HG02973 (cell line): Measurements from ENCODE around the gene SVOPL.
"Not testable (repeated sequence)": the region's sequence is repeated elsewhere in the genome, so short reads cannot be mapped to it uniquely, and the experiment has no call there.

Source experiments
- ATAC-seq: cut with Tn5 transposase; IDR thresholded peaks from one replicate; pipeline ENCODE4 v1.9.1; 2021; ENCODE audit warnings: moderate library complexity; ENCODE audit not compliant: unreplicated experiment

The SVOPL gene, protein sequence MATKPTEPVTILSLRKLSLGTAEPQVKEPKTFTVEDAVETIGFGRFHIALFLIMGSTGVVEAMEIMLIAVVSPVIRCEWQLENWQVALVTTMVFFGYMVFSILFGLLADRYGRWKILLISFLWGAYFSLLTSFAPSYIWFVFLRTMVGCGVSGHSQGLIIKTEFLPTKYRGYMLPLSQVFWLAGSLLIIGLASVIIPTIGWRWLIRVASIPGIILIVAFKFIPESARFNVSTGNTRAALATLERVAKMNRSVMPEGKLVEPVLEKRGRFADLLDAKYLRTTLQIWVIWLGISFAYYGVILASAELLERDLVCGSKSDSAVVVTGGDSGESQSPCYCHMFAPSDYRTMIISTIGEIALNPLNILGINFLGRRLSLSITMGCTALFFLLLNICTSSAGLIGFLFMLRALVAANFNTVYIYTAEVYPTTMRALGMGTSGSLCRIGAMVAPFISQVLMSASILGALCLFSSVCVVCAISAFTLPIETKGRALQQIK

GRCh38 chr7:138700857-138701536, at the start of gene SVOPL:
SVOPL (minus strand) TSS chr7:138701362; CDS start chr7:138679045, 22,317 bp downstream.
- ATAC-seq: no peak

- ATAC-seq: no peak
Measured at GRCh38 chr7:138750473-138750872, 49.3 kb upstream of the SVOPL start.

DNA sequence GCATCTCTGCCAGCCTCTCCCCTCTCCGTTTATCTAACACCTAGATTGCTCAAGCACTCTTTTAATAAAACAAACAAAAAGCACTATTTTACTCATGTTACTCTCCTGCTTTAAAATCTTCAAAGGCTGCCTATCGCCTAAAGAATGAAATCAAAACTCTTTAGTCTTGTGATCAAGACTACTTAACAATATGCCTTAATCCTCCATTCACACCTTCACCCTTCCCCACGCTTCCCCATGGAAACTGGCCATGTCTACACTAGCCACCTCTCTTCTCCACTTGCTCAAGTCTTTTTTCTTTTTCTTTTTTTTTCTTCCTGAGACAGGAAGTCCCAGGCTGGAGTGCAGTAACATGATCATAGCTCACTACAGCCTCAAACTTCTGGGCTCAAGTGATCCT, 48.8 kb upstream of the SVOPL start:
- no peak for ATAC-seq

- no peak for ATAC-seq
Measured at GRCh38 chr7:138748666-138749065, 47.5 kb upstream of the SVOPL start.

- no peak for ATAC-seq
Measured at GRCh38 chr7:138746073-138746472, 44.9 kb upstream of the SVOPL start.

DNA sequence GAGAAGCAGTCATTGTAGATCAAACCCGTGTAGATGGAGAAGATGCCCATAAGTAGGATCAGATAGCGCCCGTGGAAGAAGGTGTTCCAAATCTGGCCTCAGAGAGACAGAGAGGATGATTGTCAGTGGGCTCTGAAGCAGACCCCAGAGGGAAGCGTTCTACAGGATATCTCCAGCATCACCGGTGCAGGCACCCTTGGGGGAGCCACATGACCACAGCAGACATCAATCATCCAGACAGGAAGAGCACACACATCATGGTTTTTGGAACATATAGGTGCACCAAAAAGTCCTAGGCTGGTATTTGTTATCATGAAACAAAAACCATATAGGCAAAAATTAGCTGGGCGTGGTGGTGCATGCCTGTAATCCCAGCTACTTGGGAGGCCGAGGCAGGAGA, 44.0 kb upstream of the SVOPL start:
- no peak for ATAC-seq

DNA sequence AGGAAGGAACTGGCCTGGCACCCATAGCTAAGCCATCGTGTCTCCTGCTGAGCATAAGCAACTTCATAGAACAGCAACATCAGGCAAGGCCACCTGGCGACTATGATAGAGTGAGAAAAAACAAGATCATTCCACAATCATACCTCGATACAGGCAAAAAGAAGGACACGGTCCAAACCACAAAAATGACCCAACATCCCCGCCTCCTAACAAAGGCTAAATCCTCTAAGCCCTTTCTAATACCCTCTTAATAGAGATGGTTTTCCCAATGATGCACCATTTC, 40.2 kb upstream of the SVOPL start:
- no peak for ATAC-seq

GRCh38 chr7:138739859-138740258, 38.7 kb upstream of the SVOPL start:
- ATAC-seq: no peak

DNA sequence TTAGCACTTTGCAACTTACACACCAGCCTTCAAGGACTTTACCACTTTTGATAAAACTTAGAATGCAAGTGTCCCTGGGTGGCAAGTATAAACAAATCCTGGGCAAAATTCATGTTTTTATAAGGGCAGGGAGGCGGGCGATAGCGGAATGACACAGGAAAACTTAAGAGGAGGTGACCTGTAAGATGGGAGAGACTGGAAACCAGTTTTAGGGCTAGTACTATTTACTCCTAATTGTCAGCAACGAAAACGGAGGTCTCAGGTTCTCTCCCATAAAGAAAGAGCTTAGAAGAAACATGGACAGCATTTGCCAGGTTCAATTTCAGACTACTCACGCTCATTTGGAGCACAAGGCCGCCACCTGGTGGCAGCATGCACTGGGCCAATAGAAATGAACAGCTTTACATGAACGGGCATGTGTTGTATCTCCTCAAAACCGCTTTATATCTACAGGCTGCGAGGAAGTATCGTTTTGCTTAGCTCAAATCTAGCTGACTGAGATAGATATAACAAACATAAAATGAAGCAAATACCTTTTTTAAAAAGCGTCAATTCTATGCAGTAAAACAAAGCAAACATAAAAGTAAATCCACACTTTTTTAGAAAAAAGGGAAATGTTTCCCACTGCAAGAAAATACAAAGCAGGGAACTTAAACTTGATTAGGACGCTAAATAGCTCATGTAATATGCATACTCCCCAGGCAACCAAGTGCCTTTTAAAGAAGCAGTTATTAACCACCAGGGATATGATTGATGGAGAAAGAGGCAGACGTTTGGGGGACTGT, 37.6 kb upstream of the SVOPL start:
- ATAC-seq: peak; percentile 96

DNA sequence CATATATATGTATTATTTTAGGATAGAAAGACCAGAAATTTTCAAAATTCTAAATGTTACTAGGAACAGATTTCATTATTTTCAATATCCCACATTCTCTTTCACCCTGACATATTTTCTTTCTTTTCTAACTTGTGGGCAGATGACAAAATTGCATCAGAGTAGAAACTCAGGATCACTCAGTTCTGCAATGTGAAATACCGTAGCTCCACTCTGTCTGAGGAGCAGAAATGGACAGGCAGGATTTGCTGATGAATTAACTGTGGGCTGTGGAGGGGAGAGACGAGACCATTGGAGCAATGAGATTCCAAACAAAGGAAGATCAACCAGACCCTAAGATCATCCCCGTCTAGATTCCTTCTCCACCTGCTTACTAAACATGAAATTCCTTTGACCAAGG, 37.0 kb upstream of the SVOPL start:
- no peak for ATAC-seq

- ATAC-seq: no peak
Measured at GRCh38 chr7:138735399-138735798, 34.2 kb upstream of the SVOPL start.

- ATAC-seq: not testable (repeated sequence)
Measured at GRCh38 chr7:138731733-138732132, 30.6 kb upstream of the SVOPL start.

- ATAC-seq: no peak
Measured at GRCh38 chr7:138729444-138729843, 28.3 kb upstream of the SVOPL start.

DNA sequence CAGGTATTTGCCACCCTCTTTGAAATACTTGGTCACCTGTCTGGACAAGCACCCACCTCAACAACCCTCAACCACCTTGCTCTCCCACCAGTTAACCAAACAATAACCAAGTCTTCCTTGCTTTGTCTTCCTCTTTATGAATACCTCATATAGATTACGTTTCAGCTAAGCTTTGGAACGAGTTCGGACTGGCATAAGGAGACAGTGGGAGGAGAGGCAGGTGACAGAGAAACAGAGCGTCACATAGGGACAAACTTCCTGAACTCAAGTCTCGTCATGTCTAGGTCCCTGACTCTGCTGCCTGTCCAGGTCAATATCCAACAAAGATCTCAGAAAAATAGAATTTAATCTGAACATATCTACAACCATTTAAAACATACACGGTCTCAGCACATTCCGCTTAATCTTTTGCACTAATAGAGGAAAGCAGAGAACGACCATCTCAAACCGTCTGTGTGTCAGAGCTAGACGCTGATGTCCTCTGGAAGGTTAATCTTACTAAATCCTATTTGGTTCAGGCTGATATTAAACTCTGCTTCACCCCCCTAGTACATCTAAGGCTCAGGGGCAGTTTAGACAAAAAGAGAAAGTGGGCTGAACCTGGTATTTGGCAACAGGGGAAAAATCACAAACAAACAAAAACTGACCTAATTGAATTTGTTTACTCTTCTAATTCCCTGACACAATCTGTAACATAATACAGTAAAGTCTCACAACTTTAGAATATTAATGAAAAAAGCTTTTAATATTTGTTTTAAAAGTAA, 26.4 kb upstream of the SVOPL start:
- no peak for ATAC-seq

- ATAC-seq: no peak
Measured at GRCh38 chr7:138726288-138726687, 25.1 kb upstream of the SVOPL start.

GRCh38 chr7:138720286-138720685, 19.1 kb upstream of the SVOPL start:
- ATAC-seq: no peak

DNA sequence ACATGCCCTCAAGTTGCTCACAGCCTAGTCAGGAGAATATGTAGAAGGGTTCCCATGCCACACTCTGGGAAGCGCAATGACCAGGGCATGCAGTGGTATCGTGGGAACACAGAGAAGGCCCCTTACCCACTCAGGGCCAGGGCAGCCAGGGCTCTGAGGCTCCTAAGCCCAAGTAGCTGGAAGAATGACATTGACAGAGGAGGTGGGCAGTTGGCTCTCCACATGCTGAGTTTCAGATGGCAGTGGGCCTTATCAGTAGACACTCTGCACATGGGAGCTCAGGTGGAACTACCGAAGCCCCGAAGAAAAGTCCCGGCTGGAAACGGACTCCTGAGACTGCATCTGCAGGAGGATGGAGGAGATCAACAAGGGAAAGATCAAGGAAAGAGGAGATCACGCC, 15.7 kb upstream of the SVOPL start:
- ATAC-seq: no peak

DNA sequence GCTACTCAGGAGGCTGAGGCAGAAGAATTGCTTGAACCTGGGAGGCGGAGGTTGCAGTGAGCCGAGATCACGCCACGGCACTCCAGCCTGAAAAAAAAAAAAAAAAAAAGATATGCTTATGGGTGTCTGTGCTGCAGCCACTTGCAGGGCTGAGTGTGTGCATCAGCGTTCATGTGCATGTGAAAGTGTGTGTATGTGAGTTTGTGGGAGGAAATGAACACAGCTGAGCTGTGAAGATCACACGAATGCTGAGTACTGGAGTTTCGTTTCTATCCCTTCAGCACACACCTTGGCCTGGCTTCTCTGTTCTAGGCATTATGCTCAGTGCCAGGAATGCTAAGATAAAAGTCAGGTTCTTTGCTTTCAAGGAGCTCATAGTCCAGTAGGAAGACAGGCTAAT, 12.0 kb upstream of the SVOPL start:
- no peak for ATAC-seq

GRCh38 chr7:138712652-138713051, 11.5 kb upstream of the SVOPL start:
- no peak for ATAC-seq

- ATAC-seq: no peak
Measured at GRCh38 chr7:138710536-138711385, 9.6 kb upstream of the SVOPL start.
